GM12874 (cell line): Measurements from ENCODE around the gene DHX9.

Source experiments
- TF ChIP-seq, protein P1 (sequence below): IDR thresholded peaks from 2 replicates; pipeline ENCODE4 v1.5.1; 2011; ENCODE audit warnings: low read depth, mild to moderate bottlenecking, control low read depth, low read length, moderate library complexity; ENCODE audit not compliant: insufficient read depth

The DHX9 gene

DNA sequence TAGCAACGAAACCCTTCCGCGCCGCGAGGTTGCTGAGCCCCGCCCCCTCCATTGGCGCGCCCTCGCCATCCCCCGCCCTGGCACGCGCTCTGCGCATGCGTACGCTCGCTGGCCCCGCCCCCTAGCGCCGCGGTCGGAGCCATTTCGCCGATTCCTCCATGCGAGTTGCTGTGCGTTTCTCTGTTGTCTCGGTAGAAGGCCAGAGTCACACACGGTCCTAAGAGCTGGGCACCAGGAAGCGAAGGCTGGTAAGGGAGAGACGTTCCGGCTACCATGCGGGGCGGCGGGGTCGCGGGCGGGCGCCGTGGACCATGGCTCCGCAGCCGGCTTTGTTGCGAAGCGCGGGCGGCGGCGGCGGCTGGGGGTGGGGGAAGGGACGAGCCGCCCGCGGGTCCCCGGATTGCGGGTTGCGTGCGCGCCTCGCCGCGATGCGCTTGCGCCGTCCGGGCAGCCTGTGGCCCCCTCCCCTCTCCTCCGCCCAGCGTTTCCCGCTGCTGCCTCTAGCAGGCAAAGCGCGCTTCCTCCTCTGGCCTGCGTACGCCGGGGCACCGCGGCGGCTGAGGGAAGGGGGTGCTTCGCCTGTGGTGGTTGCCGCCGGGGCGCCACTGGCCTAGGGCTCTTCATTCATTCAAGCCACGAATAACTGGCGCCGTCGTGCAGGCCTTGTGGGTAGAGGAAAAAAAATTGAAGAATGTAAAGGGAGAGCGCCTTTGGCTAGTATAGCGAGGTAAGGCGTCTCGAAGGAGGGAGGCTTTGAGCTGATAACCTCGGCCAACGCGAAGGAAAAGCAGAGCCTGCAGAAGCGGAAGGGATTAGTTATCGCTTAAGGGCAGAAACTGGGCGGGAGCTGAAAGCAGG lies at the start of gene DHX9:
Gene DHX9 (plus strand): TSS at position 139 of the 858 bp plus-strand sequence. CDS start 3,220 bp downstream, outside the sequence.
- TF ChIP-seq, protein P1, sequence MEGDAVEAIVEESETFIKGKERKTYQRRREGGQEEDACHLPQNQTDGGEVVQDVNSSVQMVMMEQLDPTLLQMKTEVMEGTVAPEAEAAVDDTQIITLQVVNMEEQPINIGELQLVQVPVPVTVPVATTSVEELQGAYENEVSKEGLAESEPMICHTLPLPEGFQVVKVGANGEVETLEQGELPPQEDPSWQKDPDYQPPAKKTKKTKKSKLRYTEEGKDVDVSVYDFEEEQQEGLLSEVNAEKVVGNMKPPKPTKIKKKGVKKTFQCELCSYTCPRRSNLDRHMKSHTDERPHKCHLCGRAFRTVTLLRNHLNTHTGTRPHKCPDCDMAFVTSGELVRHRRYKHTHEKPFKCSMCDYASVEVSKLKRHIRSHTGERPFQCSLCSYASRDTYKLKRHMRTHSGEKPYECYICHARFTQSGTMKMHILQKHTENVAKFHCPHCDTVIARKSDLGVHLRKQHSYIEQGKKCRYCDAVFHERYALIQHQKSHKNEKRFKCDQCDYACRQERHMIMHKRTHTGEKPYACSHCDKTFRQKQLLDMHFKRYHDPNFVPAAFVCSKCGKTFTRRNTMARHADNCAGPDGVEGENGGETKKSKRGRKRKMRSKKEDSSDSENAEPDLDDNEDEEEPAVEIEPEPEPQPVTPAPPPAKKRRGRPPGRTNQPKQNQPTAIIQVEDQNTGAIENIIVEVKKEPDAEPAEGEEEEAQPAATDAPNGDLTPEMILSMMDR, result no peak; the same call in 1 of the 2 replicates

DNA sequence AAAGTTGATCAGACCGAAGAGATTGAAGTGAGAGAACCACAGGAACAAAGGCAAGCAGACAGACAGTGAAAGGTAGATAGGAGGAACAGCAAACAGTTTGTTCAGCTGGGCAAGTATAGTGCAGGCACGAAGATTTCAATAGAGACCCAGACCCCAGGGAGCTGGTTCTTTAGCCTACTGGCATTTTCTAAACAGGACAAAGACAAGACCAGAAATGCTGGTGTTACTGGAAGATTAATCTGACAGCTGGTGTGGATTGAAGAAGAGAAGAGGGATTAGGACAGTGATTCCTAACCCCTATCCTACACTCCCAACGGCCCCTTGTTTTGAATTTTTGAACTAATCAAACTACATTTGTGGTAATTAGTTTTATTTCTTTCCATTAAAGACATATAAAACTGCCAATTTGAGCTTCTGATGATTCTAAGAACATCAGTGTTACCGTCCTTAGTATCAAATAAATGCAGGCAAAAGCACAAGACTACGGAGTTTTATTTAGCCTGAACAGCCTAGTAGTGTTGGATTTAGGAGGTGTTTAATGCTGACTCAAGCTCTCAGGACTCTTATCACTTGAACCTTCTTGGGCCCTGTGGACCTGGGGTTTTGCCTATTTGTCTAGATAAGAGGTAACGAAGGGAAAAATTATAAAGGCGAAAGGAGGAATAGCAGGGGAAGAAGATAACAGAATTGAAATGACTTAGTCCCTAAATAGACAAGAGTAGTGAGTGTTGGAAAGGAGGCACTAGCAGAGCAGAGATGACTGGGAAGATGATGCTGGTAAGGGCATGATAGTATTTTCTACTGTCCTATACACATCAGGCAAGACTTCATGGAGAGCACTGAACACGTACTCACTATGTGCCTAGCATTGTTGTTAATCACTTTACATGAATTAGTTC lies 47.6 kb upstream of the DHX9 start:
- TF ChIP-seq, protein P1, result no peak

DNA sequence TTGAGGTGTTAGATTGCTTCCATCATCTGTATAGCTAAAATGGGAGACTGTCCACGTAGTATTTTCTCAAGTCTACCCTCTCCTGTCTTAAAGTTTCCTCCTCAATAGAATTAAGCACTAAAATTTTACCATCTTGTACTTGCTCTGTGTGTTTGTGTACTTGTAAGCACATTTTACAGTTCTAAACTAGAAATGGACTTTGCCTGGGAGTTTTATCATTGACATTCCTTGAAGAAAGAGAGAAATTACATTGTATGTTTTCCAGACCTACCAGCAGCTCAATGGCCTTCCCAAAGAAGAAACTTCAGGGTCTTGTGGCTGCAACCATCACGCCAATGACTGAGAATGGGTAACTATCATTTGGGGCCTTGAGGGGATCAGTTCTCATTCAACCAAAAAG lies 45.1 kb upstream of the DHX9 start:
- TF ChIP-seq, protein P1, result no peak

DNA sequence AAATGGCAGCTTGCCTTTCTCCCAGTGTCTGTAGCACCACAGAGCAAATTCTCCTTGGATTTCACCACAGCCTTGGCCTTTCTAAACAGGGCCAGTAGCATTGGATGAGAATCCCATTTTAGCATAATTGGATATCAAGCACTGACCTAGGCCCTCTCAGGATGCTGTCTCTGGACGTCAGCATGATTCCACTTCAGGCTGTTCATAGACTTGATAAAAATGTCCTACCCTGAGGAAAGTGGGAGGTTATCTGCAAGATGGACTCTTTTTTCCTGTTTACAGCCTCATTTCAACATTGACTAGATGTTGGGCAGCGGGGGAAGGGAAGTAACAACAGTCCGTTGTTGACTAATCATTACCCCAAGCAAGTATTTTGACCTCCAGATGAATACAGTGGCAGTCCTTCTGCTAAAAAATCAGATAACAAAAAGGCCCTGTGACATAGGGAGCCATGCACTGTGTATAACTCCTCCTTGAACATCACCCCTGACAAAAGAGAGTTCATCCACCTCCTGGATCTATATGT lies 44.4 kb upstream of the DHX9 start:
- TF ChIP-seq, protein P1, result no peak

DNA sequence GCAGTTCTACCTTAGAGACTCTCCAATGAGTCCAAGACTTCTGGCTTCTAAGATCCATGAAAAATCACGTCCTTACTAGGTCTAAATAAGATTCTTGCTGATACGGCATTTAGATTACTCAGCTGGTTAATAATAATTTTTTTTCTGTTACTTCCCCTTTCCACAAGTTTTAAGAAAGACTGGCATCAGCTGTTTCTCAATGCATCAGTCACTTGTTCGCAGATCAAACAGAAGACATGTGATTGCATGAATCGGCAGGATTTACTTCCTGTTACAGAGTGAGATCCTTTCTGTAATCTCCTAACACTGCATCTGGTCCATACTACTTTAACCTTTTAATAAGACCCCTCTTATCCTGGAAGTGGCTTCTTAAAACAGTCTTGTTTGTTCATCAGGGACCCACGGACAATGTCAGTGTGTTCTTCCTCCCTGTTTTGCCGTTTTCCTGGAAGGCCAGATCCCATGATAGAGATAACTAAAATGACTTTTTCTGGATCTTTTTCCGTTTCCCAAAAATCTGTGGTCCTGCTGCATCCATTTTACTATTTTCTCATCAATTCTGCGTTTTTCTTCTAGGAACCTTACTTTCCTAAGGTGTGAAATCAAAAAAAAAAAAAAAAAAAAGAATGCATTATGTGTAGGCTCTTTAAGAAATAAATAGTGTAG lies 43.5 kb upstream of the DHX9 start:
- TF ChIP-seq, protein P1, result no peak

DNA sequence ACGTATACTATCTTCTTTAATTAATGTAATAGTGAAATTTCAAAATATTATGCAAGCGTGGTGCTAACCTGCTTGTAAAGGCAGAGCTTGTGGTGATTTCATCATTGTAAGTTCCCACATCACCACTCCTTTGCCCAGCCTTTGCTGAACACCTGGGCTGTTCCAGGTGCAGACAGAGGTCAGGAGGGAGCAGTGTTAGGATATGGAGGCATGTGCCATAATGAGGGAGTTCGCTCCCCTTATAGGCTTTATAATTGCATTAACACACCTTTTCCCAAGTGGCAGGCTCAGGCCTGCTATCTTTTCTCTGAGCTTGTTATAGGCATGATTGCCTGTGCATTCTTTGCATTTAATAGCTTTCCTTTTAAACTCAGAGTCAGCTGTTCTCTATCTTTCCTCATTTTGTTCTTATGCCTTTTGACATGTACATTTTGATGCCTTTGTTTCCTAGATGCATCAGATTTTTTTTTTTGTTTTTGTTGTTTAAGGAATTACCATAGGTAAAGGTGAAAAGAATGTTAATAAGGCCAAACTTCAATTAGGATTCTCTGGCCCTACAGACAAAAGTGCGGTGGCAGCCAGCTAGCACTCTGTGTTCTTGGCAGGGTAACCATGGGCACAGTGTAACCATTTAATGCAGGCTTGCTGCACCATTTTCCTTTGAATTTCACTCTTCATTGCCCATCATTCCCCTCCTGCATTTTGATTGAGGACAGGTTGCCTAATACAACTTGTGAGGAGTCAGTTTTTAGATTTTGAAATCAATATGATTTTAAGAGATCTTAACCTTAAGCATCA lies 36.9 kb upstream of the DHX9 start:
- TF ChIP-seq, protein P1, result no peak
